ENCODE results near the gene CDH6. TPM values are rescaled to one million over a fixed set of nuclear protein-coding genes. Genes with fewer than 3 reads are reported as not detected.

CDH6 gene
- total and polyA plus RNA-seq, 9 donors, result 0.68 to 19.2 (median 2.5) TPM

DNA sequence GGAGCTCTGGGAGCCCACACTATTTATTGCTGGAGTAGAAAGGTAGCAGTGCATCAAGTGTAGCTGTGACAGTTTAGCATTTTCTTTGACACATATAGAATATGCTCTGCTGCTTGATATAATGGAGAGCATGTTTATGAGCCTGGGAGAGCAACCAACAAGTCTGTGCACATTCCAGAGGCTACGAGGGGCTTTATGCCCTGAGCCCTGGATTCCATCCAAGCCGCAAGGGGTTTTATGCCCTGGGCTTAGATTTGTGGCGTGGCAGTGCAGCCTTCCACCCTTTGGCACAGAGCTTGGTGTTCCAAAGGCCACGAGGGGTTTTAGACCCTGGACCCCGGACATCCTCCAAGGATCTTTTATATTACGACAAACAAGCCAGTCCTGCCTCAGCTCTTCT is 14.6 kb downstream of the CDH6 start:
- no peak for TF ChIP-seq POLR2A (IDR thresholded peaks at IDR 0.05)
- TF ChIP-seq CTCF (IDR thresholded peaks at IDR 0.05), result no peak
- TF ChIP-seq EP300 (IDR thresholded peaks at IDR 0.05), result no peak
- Histone ChIP-seq H3K27me3 (no peaks in the 10 kb centered on the region), H3K4me1 (ENCODE audit: insufficient read depth) (no peaks in the 10 kb centered on the region), H3K4me3 (no peak overlapping the region), H3K27ac (no peak overlapping the region), H3K36me3 (no peaks in the 10 kb centered on the region), H3K9me3 (no peaks in the 10 kb centered on the region)
- 81 to 90% (median 88%) methylated on average over 6 of the region's 6 CpGs for WGBS, 3 donors
- intact Hi-C loops (cut with DNase I), result no loop called here
- DNase-seq, result no peak

DNA sequence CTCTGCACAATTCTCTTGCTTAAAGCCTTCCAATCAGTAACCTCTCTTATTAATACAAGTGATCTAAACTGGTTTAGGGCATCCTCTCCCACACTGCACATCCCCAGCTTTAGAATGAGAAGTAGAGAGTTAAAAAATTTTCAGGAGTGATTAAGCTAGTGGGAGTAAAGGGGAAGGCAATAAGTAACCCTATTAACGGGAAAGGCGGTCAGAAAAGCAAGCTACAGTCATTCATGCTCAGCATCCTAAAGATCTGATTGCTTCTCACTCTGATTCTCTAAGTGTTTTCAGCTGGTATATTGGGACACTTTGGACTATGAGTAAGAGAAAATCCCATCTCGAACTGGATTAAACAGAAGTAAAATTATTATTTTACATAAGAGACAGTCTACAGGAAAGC is 15.8 kb downstream of the CDH6 start:
- Histone ChIP-seq H3K4me3 (no peak overlapping the region), H3K36me3 (no peaks in the 10 kb centered on the region), H3K4me1 (ENCODE audit: insufficient read depth) (no peaks in the 10 kb centered on the region), H3K9me3 (no peaks in the 10 kb centered on the region), H3K27me3 (no peaks in the 10 kb centered on the region), H3K27ac (no peak overlapping the region)
- WGBS, 3 donors, result 28 to 36% (median 32%) methylated on average over 3 of the region's 3 CpGs
- no peak for DNase-seq
- TF ChIP-seq CTCF (IDR thresholded peaks at IDR 0.05) (no peak), POLR2A (IDR thresholded peaks at IDR 0.05) (no peak), EP300 (IDR thresholded peaks at IDR 0.05) (no peak)
- intact Hi-C loops (cut with DNase I), result no loop called here

DNA sequence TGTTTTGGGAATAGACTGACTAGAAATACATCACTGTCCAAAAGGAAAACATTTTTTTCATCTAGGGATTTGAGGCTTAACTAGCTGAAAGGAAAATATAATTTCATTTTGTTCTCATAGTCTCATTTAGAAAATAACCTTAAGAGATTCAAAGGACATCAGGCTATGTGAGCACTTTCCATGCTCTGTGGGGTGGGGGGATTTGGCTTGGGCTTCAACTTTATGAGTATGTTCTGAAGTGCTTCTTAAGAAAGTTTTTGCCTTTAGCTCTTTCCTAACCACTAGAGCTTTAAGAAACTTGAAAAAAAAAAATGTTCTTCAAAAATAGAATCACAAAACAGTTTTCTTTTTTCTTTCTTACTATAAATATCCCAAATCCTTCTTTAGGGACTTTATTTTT is 17.6 kb downstream of the CDH6 start:
- Histone ChIP-seq H3K27ac (no peak overlapping the region), H3K4me1 (ENCODE audit: insufficient read depth) (no peaks in the 10 kb centered on the region), H3K4me3 (no peak overlapping the region), H3K36me3 (no peaks in the 10 kb centered on the region), H3K9me3 (no peaks in the 10 kb centered on the region), H3K27me3 (no peaks in the 10 kb centered on the region)
- DNase-seq, result no peak
- intact Hi-C loops (cut with DNase I), result no loop called here
- TF ChIP-seq CTCF (IDR thresholded peaks at IDR 0.05) (no peak), EP300 (IDR thresholded peaks at IDR 0.05) (no peak), POLR2A (IDR thresholded peaks at IDR 0.05) (no peak)

- intact Hi-C loops (cut with DNase I), result no loop called here
- no peak for TF ChIP-seq POLR2A (IDR thresholded peaks at IDR 0.05)
- TF ChIP-seq EP300 (IDR thresholded peaks at IDR 0.05), result no peak
- TF ChIP-seq CTCF (IDR thresholded peaks at IDR 0.05), result no peak
- Histone ChIP-seq H3K36me3 (no peaks in the 10 kb centered on the region), H3K4me3 (no peak overlapping the region), H3K9me3 (no peaks in the 10 kb centered on the region), H3K4me1 (ENCODE audit: insufficient read depth) (no peaks in the 10 kb centered on the region), H3K27ac (no peak overlapping the region), H3K27me3 (no peaks in the 10 kb centered on the region)
- DNase-seq, result no peak
- WGBS, 3 donors, result 55 to 58% (median 57%) methylated on average over 4 of the region's 4 CpGs
Observed at GRCh38 chr5:31213257-31213656, 19.8 kb downstream of the CDH6 start.

DNA sequence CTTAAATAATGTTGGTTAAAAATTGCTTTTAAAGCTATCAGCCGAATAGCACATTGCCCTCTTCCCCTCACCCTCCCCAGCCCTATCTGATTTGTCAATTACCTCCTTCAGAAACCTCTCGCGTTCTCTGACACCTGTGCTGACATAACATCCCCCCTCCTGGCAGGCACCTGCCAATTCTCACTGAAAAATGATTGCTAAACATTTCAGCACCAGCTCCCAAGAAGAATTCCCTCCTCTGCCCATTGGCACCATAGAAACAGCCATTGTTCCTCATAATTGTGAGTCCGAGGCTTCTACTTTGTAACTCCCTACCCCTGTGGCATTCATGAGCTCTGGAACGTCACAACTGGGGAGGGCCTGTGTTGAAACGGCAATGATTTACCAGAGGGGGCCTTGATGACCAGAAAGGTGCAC is 20.2 kb downstream of the CDH6 start:
- Histone ChIP-seq H3K4me1 (ENCODE audit: insufficient read depth) (no peaks in the 10 kb centered on the region), H3K27ac (no peak overlapping the region), H3K4me3 (no peak overlapping the region), H3K27me3 (no peaks in the 10 kb centered on the region), H3K9me3 (no peaks in the 10 kb centered on the region), H3K36me3 (no peaks in the 10 kb centered on the region)
- 12 to 22% (median 17%) methylated on average over 6 of the region's 6 CpGs for WGBS, 3 donors
- intact Hi-C loops (cut with DNase I), result no loop called here
- no peak for TF ChIP-seq EP300 (IDR thresholded peaks at IDR 0.05)
- no peak for DNase-seq
